Psoas muscle (tissue), 8 donors: ENCODE results near the gene TMA16. TPM values are rescaled to one million over a fixed set of nuclear protein-coding genes. Genes with fewer than 3 reads are reported as not detected.

Experiments used
- ATAC-seq, 4 donors: fragments of 200-7000 bp; cut with Tn5 transposase; one replicate each; pipeline ENCODE4 v1.9.1; 2020; ENCODE audit warnings: moderate library complexity in 3 of 4, mild to moderate bottlenecking in 2 of 4
- DNase-seq, 2 donors: peaks; one replicate each; pipeline ENCODE4 v3.0.0-alpha.2; 2020
- H3K27ac ChIP-seq: fragments of 200-600 bp; one replicate; pipeline ENCODE4 v1.8.0; 2022
- H3K27me3 ChIP-seq, 3 donors: fragments of 200-600 bp in 1 of 3; one replicate each; pipeline versions ENCODE4 v1.6.1 to v1.8.0; 2013 to 2022; ENCODE audit warnings: low read length in 2 of 3, mild to moderate bottlenecking in 2 of 3, moderate library complexity in 1 of 3; ENCODE audit not compliant: insufficient read depth in 3 of 3
- H3K36me3 ChIP-seq, 2 donors: fragments of 200-600 bp in 1 of 2; one replicate each; pipeline versions ENCODE4 v1.6.1 to v1.8.0; 2013 to 2022; ENCODE audit warnings: low read depth in 1 of 2, mild to moderate bottlenecking in 1 of 2, moderate library complexity in 1 of 2; ENCODE audit not compliant: insufficient read depth in 1 of 2
- H3K4me1 ChIP-seq: fragments of 200-600 bp; one replicate; pipeline ENCODE4 v1.8.0; 2022
- H3K4me3 ChIP-seq: fragments of 200-600 bp; one replicate; pipeline ENCODE4 v1.8.0; 2022; ENCODE audit warnings: mild to moderate bottlenecking
- H3K9me3 ChIP-seq: fragments of 200-600 bp; one replicate; pipeline ENCODE4 v1.8.0; 2022
- CTCF ChIP-seq: fragments of 200-600 bp; IDR thresholded peaks from one replicate; pipeline ENCODE4 v1.8.0; 2022; ENCODE audit warnings: antibody characterized with exemption
- WGBS, 3 donors: extraction: QIAGEN DNeasy Blood & Tissue Kit; methylation state at CpG; one replicate each; pipeline versions ENCODE4 v1.1.6 to v1.1.7; 2013; 5-methylcytosine and 5-hydroxymethylcytosine counted together
- intact Hi-C, 2 donors: fragments of 100-400 bp; cut with DNase I; formaldehyde crosslinking; loops; one replicate each; pipeline versions ENCODE4 v1.11.0 to v1.14.2; 2022
- polyA plus RNA-seq, 3 donors: library from polyadenylated mRNA; stranded (reverse); fragments of 200-250 nt; gene quantifications; one replicate each; pipeline ENCODE4 v1.2.3, GENCODE V29; 2013
- total RNA-seq, 4 donors: library from RNA; stranded (reverse); fragmentation: NEBNext Ultra II Directional in 2 of 4; extraction: Animal tissue kit (Norgen Biotek cat#: 25700) in 2 of 4; gene quantifications; one replicate each; pipeline versions ENCODE4 v1.2.1 to v1.2.4, GENCODE V29; 2021 to 2023
- donor health status: healthy with polysubstance abuse.
- donor health status: DM: no; HTN: no; CAD: no; lungs with moderate emphysema.
- donor health status: Bipolar disorder and iron deficiency.
- donor health status: healthy.
- donor health status: DM: yes; HTN: yes; CAD: no.
- donor health status: DM: no; HTN: no; CAD: no.
- donor health status: DM: no; HTN: no; CAD: no.
- donor health status: DM: yes; HTN: yes; CAD: no.

Gene TMA16
- total and polyA plus RNA-seq, 7 donors: 4.6 to 14.7 (median 9.9) TPM

- DNase-seq (no peak), ATAC-seq (no peak)
- WGBS, 3 donors: 68 to 79% (median 71%) methylated on average over 1 of the region's 1 CpG
- TF ChIP-seq CTCF: no peak
- Histone ChIP-seq H3K9me3 (no peaks in the 10 kb centered on the region), H3K27me3 (peaks cover 0 to 3% (median 0%) of the 10 kb centered on the region in 3 donors), H3K36me3 (no peaks in the 10 kb centered on the region), H3K27ac (no peak overlapping the region), H3K4me3 (no peak overlapping the region), H3K4me1 (no peaks in the 10 kb centered on the region)
- intact Hi-C loops: no loop called here
Observed at GRCh38 chr4:163486321-163486720, 8.2 kb upstream of the TMA16 start.

DNA sequence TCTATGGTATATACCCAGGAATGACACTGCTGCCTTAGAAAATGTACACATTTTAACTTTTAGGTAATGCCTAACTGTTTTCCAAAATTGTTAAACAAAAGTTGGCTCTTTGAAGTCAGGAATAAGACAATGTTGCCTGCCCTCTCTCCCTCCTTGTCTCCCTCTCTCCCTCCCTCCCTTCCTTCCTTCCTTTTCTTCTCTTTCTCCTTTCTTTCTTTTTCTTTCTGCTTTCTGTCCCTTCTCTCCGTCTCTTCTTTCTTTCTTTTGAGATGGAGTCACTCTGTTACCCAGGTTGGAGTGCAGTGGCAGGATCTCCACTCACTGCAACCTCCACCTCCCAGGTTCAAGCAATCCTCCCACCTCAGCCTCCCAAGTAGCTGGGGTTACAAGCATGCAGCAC lies 4.6 kb upstream of the TMA16 start:
- Histone ChIP-seq H3K27ac (no peak overlapping the region), H3K27me3 (no peaks in the 10 kb centered on the region), H3K36me3 (no peaks in the 10 kb centered on the region), H3K9me3 (no peaks in the 10 kb centered on the region), H3K4me1 (peaks cover 3% of the 10 kb centered on the region), H3K4me3 (no peak overlapping the region)
- intact Hi-C loops: loop anchor here in 1 of 2 donors (2.0 kb wide), 1 partner anchor 53 kb away; no protein-coding TSS in a partner anchor
- DNase-seq: no peak
- TF ChIP-seq CTCF: no peak
- WGBS, 3 donors: 42 to 68% (median 46%) methylated on average over 1 of the region's 1 CpG
- no peak for ATAC-seq

DNA sequence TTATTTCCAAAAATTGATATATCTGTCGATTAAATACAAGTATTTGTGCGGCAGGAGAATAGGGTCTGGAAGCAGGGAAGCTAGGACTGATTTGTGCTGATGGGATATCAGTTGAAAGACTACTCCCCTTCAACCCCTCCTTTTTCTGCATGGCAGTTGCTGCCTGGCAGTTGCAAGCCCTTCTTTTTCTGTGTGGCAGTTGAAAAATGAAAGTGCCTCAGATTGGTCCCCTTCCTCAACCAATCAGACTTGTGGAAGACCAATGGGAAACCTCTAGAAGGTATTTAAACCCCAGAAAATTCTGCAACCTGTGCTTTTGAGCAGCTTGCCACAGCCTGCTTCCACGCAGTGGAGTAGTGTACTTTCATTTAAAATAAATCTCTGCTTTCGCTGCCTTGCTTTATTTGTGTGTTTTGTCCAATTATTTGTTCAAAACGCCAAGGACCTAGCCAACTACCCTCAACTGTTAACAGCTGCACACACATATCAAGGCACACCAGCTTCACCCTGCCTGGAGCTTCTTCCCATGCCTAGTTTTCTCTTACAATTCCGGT lies 1.5 kb upstream of the TMA16 start:
- Histone ChIP-seq H3K27me3 (no peaks in the 10 kb centered on the region), H3K27ac (no peak overlapping the region), H3K36me3 (no peaks in the 10 kb centered on the region), H3K4me3 (no peak overlapping the region), H3K4me1 (peaks cover 7% of the 10 kb centered on the region), H3K9me3 (no peaks in the 10 kb centered on the region)
- TF ChIP-seq CTCF: no peak
- no peak for ATAC-seq
- intact Hi-C loops: no loop called here
- 84 to 91% (median 89%) methylated on average over 6 of the region's 6 CpGs for WGBS, 3 donors
- no peak for DNase-seq

- H3K9me3 ChIP-seq: no peaks in the 10 kb centered on the region
- DNase-seq: peak in 1 of 2 donors; percentile 53
- peaks cover 7% of the 10 kb centered on the region for H3K4me1 ChIP-seq
- H3K27ac ChIP-seq: peak overlapping the region; percentile 88
- WGBS, 3 donors: 35 to 54% (median 46%) methylated on average over 24 to 28 of the region's 28 CpGs
- peak in 3 of 4 donors; percentile 12 to 40 (median 32) for ATAC-seq
- no peaks in the 10 kb centered on the region for H3K27me3 ChIP-seq
- H3K36me3 ChIP-seq: no peaks in the 10 kb centered on the region
- intact Hi-C loops: no loop called here
- TF ChIP-seq CTCF: no peak
- peak overlapping the region; percentile 92 for H3K4me3 ChIP-seq
Observed at GRCh38 chr4:163493643-163494359, 689 bp upstream of the TMA16 start.
